GM18511 (cell line): Measurements from ENCODE around the gene UAP1.
"Not testable (repeated sequence)": the region's sequence is repeated elsewhere in the genome, so short reads cannot be mapped to it uniquely, and the experiment has no call there.

Source experiments
- ATAC-seq: cut with Tn5 transposase; IDR thresholded peaks from one replicate; pipeline ENCODE4 v1.9.1; 2021; ENCODE audit warnings: mild to moderate bottlenecking, moderate library complexity; ENCODE audit not compliant: unreplicated experiment

Gene UAP1

DNA sequence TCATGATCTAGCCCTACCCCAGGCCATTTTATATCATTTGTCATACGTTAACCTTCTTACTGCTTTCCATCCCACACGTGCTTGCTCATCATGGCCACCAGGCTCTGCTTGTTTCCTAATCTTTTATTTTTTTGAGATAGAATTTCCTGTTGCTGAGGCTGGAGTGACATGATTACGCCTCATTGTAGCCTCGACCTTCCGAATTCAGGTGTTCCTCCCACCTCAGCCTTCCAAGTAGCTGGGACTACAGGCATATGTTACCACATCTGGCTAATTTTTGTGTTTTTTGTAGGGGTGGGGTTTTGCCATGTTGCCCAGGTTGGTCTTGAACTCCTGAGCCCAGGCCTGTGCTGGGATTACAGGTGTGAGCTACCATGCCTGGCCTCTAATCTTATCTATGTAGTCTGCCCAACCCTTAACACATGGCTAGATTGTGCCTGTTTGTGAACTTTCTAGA is 3.3 kb downstream of the UAP1 start:
- ATAC-seq: no peak

DNA sequence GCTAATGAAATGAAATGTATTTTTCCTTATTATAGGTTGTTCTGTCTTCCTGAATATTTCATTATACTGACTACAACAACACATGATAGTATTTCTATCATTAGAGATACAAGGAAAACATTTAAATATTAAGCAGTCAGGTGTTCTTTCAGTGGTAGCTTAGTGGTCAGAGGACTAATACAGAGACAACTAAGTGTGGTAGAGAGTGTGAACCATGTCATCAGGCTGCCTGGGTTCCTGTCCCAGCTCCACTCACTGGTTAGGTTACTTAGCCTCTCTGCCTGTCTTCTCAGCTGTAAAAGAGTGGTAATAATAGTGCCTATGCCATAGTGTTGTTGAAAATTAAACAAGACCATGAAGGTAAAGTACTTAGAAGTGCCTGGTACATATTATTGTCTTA is 3.9 kb downstream of the UAP1 start:
- no peak for ATAC-seq

DNA sequence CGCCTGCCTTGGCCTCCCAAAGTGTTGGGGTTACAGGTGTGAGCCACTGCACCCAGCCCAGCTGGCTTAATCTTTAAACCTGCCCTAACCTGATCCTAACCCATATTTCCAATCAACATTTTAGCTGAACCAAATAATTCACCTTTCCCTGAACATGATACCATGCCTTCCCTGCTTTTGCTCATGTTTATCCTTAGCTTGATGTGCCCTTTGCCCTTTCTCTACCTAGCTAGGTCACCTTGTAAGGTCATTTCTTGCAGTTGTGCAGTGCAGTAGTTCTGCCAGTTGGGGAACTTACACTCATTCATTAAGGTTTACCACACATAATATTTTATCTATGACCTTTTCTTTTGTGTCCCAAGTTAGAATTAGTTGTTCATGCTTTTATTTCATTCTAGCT is 5.3 kb downstream of the UAP1 start:
- ATAC-seq: no peak

DNA sequence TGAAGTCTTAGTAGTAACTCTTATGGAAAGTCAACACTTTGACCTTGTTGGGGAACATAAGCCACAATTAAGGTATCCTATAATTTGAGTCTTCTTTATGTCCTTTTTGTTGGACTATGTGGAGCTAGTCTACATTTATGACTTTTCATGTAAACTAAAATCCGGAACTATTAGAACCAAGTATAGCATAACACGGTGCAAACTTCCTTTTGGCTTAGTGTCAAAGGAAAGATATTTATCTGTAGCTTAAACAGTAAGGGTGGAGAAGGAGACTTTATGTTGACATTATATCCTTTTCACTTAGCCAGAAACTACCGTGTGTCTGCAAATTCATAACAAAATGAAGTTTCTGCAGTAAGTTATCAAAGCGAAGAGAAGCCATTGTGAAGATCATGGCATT is 7.3 kb downstream of the UAP1 start:
- no peak for ATAC-seq

DNA sequence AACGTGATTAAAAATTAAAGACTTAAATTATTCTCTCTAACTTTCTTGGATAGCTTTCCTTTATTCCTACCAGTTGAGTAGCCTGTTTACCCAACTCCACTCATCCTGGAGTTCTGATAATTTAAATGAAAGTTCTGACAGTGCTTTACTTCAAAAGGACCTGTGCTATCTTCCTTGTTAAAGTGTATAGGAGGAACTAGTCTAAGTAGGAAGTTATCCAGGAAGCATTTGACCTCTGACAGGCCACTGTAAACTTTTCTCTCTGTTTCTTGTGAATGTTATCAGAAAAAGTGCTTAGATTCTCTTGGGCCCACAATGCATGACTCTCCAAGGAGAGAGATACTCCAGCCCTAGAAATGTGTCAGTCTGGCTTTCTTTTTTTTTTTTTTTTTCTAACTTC is 9.2 kb downstream of the UAP1 start:
- no peak for ATAC-seq

DNA sequence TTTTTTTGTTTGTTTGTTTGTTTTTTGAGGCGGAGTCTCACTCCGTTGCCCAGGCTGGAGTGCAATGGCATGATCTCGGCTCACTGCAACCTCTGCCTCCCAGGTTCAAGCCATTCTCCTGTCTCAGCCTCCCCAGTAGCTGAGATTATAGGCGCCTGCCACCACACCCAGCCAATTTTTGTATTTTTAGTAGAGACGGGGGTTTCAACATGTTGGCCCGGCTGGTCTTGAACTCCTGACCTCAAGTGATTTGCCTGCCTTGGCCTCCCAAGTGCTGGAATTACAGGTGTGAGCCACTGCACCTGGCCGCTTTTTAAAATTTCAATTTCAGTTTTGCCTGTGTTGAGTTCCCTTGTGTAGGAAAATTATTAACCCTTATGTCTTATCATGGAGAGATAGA is 9.6 kb downstream of the UAP1 start:
- not testable (repeated sequence) for ATAC-seq

DNA sequence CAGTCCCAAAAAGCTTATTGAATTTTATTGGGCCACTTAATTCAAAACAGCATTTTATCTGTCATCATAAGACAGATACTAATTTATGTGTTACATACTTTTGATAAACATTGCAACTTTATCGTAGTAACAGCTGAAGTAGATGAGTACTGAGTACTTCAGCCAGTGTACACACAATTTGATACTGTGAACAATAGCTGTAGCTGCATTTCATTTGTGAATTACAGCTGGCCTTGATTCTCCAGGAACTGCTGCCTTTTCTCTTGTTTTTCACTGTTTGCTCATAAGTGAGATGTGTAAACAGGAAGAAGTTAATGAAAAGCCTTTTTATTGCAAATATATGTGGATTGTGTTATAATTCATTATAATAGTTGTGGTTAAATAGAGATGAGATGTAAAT is 10.2 kb downstream of the UAP1 start:
- no peak for ATAC-seq

DNA sequence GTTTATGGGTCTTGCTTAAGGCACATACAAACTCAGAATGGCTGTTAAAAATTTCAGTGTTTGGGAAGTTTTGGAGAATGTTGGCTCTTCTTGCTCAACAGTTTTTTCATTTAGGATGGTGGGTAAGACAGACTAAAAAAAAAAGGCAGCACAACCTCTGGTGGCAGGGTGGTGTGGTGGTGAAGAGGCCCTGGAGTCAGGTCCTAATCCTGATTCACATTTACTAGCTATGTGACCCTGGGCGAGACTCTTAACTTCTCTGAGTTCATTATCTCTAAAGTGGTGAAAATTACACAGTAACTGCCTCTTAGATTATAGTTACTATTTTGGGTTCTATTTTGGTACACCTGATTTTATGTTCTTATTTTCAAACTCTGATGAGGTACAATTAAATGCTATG is 11.6 kb downstream of the UAP1 start:
- ATAC-seq: no peak

DNA sequence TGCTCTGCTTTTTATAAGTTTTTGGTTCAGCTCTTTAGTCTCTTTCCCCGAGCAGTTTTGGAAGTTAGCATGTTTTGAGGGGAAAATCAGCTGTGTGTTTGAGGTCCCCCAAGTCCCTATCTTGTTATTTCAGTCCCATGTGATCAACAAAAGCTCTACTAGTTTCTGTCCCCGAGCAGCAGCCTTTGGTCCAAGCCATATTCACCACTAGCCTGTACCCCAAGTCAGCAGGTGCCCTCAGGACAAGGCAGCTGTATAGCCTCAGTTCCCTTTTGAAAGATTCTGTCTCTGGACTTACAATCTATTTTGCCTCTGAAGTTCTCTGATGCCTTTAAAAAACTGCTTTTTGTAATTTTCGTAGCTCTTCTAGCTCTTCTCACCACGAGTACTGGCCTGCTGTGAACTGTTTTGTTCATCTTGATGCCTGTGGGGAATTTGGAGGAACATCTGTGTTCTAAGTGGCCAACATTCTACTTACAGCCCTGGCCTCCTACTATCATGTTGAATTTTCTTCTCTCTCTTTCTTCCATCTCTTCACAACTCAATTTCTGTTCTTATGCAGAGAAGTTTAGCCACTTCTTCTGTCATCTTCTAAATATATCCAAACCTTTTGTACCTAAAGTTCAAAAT is 16.7 kb downstream of the UAP1 start:
- no peak for ATAC-seq

DNA sequence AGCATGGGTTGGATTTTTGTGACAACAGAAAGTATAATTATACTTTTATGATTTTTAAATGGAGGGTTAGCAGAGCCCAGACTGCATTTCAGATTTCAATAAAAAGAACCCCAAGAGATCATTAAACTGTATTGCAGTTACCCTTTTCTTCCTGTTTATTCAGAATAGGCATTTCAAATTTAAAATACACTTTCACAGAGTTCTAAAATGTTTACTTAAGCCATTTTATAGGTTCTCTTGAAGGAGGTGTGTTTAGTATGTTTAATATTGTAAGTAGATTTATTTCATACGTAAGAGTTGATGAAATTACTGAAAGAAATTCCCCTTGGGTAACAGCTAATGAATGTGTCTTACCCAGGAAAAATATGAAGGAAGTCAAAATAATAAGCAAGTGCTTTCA is 17.4 kb downstream of the UAP1 start:
- ATAC-seq: no peak

DNA sequence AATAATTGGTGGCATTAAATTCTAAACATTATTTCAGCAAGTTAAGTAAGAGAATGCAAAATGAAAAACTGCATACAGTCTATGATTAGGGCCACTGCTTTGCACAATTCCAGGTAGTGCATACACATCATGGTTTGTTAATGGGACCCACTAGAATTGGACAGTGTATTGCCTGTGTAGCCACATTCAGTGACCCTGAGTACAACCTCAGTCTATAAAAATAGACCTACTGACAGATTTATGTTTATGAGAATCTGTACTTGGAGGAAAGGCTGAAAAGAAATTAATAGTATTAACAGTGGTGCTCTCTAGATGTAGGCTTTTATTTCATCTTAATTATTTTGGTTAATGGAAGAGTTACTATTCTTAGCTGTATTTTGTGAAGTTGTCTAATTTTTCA is 18.8 kb downstream of the UAP1 start:
- no peak for ATAC-seq

DNA sequence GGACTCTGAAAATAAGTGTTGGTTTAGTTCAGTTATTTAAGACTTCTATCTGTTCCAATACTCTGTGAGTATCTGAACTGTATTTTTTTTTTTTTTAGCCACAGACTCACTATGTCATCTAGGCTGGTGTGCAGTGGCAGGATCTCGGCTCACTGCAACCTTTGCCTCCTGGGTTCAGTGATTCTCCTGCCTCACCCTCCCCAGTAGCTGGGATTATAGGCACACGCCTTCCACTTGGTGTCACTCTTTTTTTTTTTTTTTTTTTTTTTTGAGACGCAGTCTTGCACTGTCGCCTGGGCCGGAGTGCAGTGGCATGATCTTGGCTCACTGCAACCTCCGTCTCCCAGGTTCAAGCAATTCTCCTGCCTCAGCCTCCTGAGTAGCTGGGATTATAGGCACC is 21.4 kb downstream of the UAP1 start:
- not testable (repeated sequence) for ATAC-seq

DNA sequence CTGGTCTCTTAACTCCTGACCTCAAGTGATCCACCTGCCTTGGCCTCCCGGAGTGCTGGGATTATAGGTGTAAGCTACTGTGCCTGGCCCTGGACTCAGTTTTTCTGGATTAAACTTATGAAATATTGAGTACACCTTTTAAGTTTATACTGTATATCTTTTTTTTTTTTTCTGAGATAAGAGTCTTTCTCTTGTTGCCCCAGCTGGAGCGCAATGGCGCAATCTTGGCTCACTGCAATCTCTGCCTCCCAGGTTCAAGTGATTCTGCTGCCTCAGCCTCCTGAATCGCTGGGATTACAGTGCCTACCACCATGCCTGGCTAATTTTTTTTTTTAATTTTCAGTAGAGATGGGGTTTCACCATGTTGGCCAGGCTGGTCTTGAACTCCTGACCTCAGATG is 23.6 kb downstream of the UAP1 start:
- not testable (repeated sequence) for ATAC-seq

DNA sequence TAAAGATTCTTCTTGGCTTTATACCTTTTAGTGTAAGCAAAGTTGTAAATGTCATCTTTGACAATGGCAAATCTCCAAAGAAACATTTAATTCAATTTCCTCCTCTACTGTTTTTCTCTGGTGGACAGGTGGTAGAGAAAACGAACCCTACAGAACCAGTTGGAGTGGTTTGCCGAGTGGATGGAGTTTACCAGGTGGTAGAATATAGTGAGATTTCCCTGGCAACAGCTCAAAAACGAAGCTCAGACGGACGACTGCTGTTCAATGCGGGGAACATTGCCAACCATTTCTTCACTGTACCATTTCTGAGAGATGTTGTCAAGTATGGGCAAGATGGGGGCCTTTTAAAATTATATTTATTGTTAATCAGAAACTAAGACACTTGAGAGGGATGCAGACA is 25.8 kb downstream of the UAP1 start:
- no peak for ATAC-seq

DNA sequence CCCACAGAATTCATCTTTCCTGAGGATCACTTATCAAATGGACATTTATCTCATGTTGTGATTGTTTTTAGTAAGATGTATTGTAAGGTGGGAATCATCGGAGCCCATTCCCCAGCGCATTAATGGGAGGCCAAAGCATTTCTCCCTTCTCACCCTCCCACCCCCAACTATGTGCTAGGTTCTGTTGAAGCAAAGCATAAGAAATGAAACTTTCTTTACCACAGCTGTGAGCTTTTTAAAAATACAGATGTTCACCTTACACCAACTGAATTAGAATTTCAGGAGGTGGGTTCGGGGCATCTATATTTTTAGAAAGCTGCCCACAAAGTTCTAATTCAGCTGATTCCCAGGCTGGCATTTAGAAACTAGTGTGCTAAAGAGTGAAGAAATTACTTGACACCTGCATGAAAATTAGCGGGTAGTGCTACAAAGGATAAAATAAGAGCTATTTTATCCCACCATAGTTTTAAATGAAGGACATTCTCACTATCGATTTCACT is 26.3 kb downstream of the UAP1 start:
- no peak for ATAC-seq

DNA sequence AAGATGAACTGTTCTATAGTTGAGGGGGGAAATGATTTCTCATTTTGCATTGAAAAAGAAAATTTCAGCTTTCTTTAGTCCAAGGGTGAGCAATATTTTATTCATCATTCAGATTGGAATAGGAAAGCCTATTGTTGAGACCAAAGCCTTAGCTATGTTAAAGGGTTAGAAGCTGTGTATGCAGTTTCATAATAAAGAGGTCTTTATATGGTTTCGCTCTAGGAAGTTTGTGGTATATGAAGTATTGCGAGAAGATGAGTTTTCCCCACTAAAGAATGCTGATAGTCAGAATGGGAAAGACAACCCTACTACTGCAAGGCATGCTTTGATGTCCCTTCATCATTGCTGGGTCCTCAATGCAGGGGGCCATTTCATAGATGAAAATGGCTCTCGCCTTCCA is 28.6 kb downstream of the UAP1 start:
- ATAC-seq: no peak

DNA sequence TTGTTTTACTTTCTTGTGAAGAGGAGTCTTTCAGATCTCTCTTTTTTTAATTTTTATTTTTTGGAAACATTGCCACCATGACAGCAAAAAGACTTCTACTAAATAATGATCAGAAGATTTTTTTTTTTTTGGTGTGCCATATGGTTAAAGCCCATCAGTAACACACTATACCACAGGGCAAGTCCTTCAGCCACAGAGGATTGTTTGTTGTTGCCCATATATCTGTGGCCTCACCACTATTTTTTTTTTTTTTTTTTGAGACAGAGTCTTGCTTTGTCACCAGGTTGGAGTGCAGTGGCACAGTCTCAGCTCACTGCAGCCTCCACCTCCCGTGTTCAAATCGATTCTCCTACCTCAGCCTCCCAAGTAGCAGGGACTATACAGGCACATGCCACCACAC is 29.2 kb downstream of the UAP1 start:
- ATAC-seq: no peak

DNA sequence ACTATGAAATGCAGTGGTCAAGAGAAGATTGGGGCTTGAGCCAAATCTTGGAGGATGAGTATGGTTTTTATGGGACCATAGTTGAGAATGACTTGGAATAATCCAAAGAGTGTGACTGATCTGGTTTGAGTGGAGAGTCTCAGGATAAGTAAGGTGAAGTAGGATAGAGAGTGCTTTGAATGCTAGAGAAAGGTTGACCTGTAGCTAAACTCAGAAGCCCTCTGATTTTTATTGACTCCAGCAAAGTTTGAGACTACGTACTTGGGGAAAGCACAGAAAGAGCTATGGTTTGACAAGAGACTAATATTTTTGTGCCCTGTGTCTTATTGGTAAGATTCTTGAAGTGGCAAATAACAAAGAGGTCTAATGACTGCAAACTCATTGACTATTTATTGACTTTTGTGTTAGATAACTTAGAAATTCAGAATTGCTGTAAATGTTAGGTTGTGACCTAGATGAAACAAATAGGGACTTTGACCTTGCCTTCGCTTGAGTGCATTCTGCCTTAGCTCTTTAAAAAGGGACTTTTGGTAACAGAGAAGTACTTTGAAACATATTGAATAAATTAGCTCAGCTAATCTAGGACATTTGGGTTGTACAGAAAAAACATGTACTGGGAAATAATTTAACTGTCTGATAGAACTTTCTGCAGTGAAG is 35.1 kb downstream of the UAP1 start:
- no peak for ATAC-seq

DNA sequence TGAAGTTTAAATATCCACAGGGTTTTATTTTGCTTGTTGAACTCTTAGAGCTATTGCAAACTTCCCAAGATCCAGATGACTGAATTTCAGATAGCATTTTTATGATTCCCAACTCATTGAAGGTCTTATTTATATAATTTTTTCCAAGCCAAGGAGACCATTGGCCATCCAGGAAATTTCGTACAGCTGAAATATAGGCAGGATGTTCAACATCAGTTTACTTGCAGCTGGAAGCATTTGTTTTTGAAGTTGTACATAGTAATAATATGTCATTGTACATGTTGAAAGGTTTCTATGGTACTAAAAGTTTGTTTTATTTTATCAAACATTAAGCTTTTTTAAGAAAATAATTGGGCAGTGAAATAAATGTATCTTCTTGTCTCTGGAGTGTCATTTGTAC is 37.9 kb downstream of the UAP1 start:
- no peak for ATAC-seq

DNA sequence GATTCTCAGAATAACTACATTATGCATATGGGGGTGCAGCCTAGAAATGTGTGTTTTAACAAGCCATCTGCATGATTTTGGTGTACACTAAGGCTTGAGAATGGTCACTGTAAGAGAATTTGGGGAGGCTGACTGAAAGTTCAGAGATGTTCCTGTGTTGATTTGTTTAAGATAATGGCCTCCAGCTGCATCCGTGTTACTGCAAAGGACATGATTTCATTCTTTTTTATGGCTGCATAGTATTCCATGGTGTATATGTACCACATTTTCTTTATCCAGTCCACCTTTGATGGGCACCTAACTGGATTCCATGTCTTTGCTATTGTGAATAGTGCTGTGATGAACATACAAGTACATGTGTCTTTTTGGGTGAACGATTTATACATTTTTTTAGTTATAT is 41.6 kb downstream of the UAP1 start:
- not testable (repeated sequence) for ATAC-seq

DNA sequence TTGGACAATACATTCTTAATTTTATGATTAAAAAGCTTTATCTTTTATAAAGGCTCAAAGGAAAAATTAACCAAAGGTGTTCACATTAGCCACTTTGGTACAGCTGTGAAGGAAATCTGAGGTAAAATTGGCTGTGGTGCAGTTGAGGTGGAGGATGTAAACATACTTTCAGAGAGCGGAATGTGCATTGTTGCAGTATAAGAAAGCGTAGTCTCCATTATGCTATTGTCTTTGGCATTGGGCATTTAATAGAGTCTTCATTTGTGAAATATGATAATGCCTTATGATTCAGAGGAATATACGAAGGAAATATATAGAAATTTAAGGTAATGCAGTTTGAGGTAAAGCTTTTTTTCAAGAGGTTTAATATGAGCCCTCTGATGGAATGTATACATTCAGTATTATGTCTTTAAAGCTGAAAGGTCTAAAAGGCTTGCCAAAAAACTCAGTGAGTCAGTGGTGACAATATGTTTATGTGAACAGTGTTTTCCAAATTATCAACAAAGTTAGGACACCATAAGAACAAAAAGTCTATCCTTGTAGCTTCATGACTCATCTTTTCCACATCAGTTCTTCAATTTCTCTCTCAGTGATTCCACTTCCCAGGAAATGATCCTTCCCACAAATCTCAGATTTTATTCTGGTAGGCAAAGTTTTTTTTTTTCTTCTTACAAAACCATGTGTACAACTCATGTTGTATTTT is 43.9 kb downstream of the UAP1 start:
- no peak for ATAC-seq

DNA sequence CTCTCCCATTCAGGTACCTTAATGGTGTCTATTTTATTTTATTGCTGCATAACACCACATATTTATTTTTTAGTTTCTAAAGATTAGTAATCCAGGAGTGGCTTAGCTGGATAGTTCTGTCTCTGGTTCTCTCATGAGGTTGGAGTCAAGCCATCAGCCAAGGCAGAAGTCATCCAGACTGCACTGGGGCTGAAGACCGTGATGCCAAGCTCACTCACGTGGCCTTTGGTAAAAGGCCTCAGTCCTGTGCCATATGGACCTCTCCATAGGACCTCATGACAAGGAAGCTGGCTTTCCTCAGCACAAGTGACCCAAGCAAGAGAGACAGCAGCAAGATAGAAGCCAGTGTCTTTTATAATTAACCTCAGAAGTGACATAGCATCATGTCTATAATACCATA is 47.8 kb downstream of the UAP1 start:
- ATAC-seq: no peak
